SK-N-SH (cell line): ENCODE measurements around the gene ZFP36.

Experiments
- CTCF ChIP-seq: fragments of 200-600 bp; sonication (generic); IDR thresholded peaks from 2 replicates; pipeline ENCODE4 v1.6.1; 2017; ENCODE audit warnings: antibody characterized with exemption, mild to moderate bottlenecking, moderate library complexity
- EP300 ChIP-seq, 2 experiments: IDR thresholded peaks; 2 replicates each; pipeline versions ENCODE4 v1.4.0 to v1.6.1; 2012; ENCODE audit warnings: borderline replicate concordance in 1 of 2, low read depth in 1 of 2, low read length in 1 of 2
- EZH2phosphoT487 ChIP-seq: fragments of 200-600 bp; sonication (generic); IDR thresholded peaks from 2 replicates; pipeline ENCODE4 v1.6.1; 2017; ENCODE audit warnings: low read depth, mixed run types, mild to moderate bottlenecking, antibody characterized with exemption, moderate library complexity, borderline replicate concordance
- GABPA ChIP-seq: IDR thresholded peaks from 2 replicates; pipeline ENCODE4 v1.4.0; 2012; ENCODE audit warnings: low read depth, mild to moderate bottlenecking
- MEF2A ChIP-seq: IDR thresholded peaks from 2 replicates; pipeline ENCODE4 v1.4.0; 2012; ENCODE audit warnings: low read depth, borderline replicate concordance
- REST ChIP-seq: IDR thresholded peaks from 2 replicates; pipeline ENCODE4 v1.6.1; 2012; ENCODE audit warnings: mild to moderate bottlenecking, low read depth, low read length, moderate library complexity
- RXRA ChIP-seq: IDR thresholded peaks from 2 replicates; pipeline ENCODE4 v1.4.0; 2012; ENCODE audit warnings: low read depth, mild to moderate bottlenecking, borderline replicate concordance
- SMC3 ChIP-seq: IDR thresholded peaks from 2 replicates; pipeline ENCODE4 v1.6.1; 2012; ENCODE audit warnings: low read depth, low read length, improper control_type of control experiment
- TCF12 ChIP-seq: IDR thresholded peaks from 2 replicates; pipeline ENCODE4 v1.4.0; 2012
- TEAD4 ChIP-seq: IDR thresholded peaks from 2 replicates; pipeline ENCODE4 v1.4.0; 2012; ENCODE audit warnings: mild to moderate bottlenecking, borderline replicate concordance; ENCODE audit not compliant: insufficient read depth
- USF1 ChIP-seq: IDR thresholded peaks from 2 replicates; pipeline ENCODE4 v1.4.0; 2012; ENCODE audit warnings: low read depth, borderline replicate concordance
- ZBTB33 ChIP-seq: IDR thresholded peaks from 2 replicates; pipeline ENCODE4 v1.4.0; 2012; ENCODE audit warnings: low read depth, borderline replicate concordance

GRCh38 chr19:39430675-39431593, 24.3 kb downstream of the ZFP36 start:
- TF ChIP-seq EZH2phosphoT487 (no peak), CTCF (no peak), REST (no peak), USF1 (no peak; the same call in 1 of the 2 replicates), EP300 (IDR thresholded peaks at IDR 0.05; ENCODE audit: borderline replicate concordance in 1 of 2, low read depth in 1 of 2, low read length in 1 of 2) (no peak), MEF2A (no peak), TCF12 (no peak), SMC3 (no peak), GABPA (0 out of 2 replicates have a peak, but pooled peaks have one; percentile 12), TEAD4 (no peak), ZBTB33 (no peak; the same call in 1 of the 2 replicates), RXRA (no peak)
